ENCODE measurements around the gene MAN2C1.

DNA sequence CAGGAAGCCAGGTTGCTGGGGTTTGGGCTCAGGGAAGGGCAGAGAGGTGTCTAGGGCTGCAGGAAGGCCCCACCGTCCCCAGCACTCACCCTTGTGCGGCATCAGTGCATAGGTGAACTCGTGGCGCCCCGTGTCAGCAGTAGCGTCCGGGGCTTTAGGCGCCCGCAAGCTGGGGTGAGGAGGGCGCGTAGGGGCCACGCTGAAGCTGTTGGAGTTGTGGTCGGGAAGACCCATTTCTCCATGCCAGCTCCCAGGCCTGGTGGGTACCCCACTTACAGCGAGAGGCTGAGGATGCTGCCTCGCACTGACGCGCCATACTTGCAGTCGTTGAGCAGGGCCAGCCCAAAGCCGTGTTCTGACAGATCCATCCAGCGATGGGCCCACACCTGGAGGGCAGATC is 11.9 kb downstream of the MAN2C1 start:
- TF ChIP-seq, protein P1, sequence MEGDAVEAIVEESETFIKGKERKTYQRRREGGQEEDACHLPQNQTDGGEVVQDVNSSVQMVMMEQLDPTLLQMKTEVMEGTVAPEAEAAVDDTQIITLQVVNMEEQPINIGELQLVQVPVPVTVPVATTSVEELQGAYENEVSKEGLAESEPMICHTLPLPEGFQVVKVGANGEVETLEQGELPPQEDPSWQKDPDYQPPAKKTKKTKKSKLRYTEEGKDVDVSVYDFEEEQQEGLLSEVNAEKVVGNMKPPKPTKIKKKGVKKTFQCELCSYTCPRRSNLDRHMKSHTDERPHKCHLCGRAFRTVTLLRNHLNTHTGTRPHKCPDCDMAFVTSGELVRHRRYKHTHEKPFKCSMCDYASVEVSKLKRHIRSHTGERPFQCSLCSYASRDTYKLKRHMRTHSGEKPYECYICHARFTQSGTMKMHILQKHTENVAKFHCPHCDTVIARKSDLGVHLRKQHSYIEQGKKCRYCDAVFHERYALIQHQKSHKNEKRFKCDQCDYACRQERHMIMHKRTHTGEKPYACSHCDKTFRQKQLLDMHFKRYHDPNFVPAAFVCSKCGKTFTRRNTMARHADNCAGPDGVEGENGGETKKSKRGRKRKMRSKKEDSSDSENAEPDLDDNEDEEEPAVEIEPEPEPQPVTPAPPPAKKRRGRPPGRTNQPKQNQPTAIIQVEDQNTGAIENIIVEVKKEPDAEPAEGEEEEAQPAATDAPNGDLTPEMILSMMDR (IDR thresholded peaks at IDR 0.05): no peak
- no peak for TF ChIP-seq EZH2 (IDR thresholded peaks at IDR 0.05; ENCODE audit: borderline replicate concordance, insufficient read depth, low read depth, low read length, poor library complexity, severe bottlenecking)

Data from B cell (primary cell).